Body of pancreas (tissue), 4 donors: ENCODE data around the gene GJB3.

Source experiments
- POLR2A ChIP-seq, 3 donors: fragments of 450-650 bp; IDR thresholded peaks; one replicate each; pipeline ENCODE4 v1.6.1; 2016; ENCODE audit warnings: antibody characterized with exemption in 3 of 3, mild to moderate bottlenecking in 2 of 3
- TF ChIP-seq, protein P1 (sequence below), 7 experiments: fragments of 450-650 bp in 4 of 7; fragments of 200-600 bp in 3 of 7; sonication (generic) in 3 of 7; IDR thresholded peaks; one replicate each; pipeline ENCODE4 v1.5.1; 2016 to 2019; ENCODE audit warnings: antibody characterized with exemption in 7 of 7

- TF ChIP-seq, protein P1, sequence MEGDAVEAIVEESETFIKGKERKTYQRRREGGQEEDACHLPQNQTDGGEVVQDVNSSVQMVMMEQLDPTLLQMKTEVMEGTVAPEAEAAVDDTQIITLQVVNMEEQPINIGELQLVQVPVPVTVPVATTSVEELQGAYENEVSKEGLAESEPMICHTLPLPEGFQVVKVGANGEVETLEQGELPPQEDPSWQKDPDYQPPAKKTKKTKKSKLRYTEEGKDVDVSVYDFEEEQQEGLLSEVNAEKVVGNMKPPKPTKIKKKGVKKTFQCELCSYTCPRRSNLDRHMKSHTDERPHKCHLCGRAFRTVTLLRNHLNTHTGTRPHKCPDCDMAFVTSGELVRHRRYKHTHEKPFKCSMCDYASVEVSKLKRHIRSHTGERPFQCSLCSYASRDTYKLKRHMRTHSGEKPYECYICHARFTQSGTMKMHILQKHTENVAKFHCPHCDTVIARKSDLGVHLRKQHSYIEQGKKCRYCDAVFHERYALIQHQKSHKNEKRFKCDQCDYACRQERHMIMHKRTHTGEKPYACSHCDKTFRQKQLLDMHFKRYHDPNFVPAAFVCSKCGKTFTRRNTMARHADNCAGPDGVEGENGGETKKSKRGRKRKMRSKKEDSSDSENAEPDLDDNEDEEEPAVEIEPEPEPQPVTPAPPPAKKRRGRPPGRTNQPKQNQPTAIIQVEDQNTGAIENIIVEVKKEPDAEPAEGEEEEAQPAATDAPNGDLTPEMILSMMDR (IDR thresholded peaks at IDR 0.05) = no peak
- no peak for TF ChIP-seq POLR2A (IDR thresholded peaks at IDR 0.05)
Measured at GRCh38 chr1:34785875-34786470, 5.0 kb downstream of the GJB3 start.
